ENCODE results near the gene NBDY. TPM values are rescaled to one million over a fixed set of nuclear protein-coding genes. Genes with fewer than 3 reads are reported as not detected.
"Not testable (repeated sequence)": the region's sequence is repeated elsewhere in the genome, so short reads cannot be mapped to it uniquely, and the experiment has no call there.

Gene NBDY
- total RNA-seq, 2 donors from 2014 or later, result 64.2 to 83.5 TPM

- H3K4me1 Mint-ChIP-seq; H3K36me3 Mint-ChIP-seq (ENCODE audit: low read depth); H3K9me3 Mint-ChIP-seq; H3K4me1 ChIP-seq (ENCODE audit: control insufficient read depth, insufficient read depth, low read length); H3K27ac ChIP-seq (ENCODE audit: low read depth, low read length); H3K36me3 ChIP-seq (ENCODE audit: control insufficient read depth, insufficient read depth, low read length); H3K27ac Mint-ChIP-seq; H3K9ac ChIP-seq (ENCODE audit: extremely low read depth, low read length, poor library complexity, severe bottlenecking); H3K4me3 Mint-ChIP-seq; H3K27me3 ChIP-seq (ENCODE audit: control insufficient read depth, insufficient read depth, low read length, poor library complexity, severe bottlenecking); H3K9me3 ChIP-seq (ENCODE audit: control insufficient read depth, low read length); H3K4me3 ChIP-seq (ENCODE audit: low read length); H3K27me3 Mint-ChIP-seq (ENCODE audit: insufficient read depth); DNase-seq: not testable (repeated sequence)
- no CpG with 5 or more reads among the region's 24 CpGs for WGBS, 2 experiments (ENCODE audit: insufficient coverage in 1 of 2, insufficient read length in 1 of 2)
Measured at GRCh38 chrX:56773522-56774060, 44.5 kb downstream of the NBDY start.

DNA sequence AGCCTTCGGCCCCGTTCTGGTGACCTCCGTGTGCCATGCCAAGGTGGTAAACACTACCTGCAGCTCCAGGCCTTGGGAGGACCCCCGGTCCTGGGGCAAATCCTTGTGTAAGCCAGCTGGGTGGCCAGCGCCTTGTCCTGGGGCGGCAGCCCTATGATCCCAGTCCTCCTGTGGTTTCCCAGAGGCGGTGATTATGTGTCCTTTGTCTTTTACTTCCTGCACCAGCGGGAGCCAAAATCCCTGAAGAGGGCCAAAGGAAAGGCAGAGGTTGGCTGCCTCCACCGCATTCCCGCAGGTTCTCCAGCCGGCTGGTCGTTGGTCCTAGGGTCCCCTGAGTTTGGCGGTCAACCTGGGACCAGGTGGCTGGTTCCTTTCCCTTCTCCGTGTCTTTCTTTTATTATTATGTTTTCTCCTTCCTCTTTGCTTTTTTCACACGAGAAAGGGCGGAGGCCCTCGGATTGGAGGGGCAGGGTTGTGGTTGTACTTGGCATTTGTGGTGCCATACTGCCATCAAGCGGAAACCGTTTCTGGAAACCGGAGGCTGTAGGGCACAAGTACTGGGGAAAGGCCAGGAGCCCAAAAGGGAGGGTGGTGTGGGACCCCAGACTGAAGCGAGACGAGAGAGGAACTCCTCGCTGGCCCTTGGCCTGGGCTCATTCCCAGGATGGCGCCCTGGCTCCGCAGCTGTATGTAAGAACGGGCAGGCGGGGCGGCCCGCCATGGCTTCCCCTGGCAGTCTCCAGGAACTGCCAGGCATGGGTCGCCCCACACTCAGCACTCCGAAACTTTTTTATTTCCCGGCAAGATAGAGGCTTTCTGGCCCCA lies 49.3 kb downstream of the NBDY start:
- H3K4me1 ChIP-seq (ENCODE audit: control insufficient read depth, insufficient read depth, low read length); H3K27me3 Mint-ChIP-seq (ENCODE audit: insufficient read depth); H3K4me3 ChIP-seq (ENCODE audit: low read length); H3K36me3 ChIP-seq (ENCODE audit: control insufficient read depth, insufficient read depth, low read length); DNase-seq; H3K9me3 ChIP-seq (ENCODE audit: control insufficient read depth, low read length); H3K9ac ChIP-seq (ENCODE audit: extremely low read depth, low read length, poor library complexity, severe bottlenecking); H3K4me3 Mint-ChIP-seq; H3K27ac ChIP-seq (ENCODE audit: low read depth, low read length); H3K36me3 Mint-ChIP-seq (ENCODE audit: low read depth); H3K27ac Mint-ChIP-seq; H3K4me1 Mint-ChIP-seq; H3K27me3 ChIP-seq (ENCODE audit: control insufficient read depth, insufficient read depth, low read length, poor library complexity, severe bottlenecking): not testable (repeated sequence)
- no CpG with 5 or more reads among the region's 32 CpGs for WGBS, 2 experiments (ENCODE audit: insufficient coverage in 1 of 2, insufficient read length in 1 of 2)
- peaks cover 22% of the 10 kb centered on the region for H3K9me3 Mint-ChIP-seq

GRCh38 chrX:56778924-56779468 lies 50.0 kb downstream of the NBDY start:
- not testable (repeated sequence) for H3K4me1 ChIP-seq (ENCODE audit: control insufficient read depth, insufficient read depth, low read length); H3K4me1 Mint-ChIP-seq; H3K9ac ChIP-seq (ENCODE audit: extremely low read depth, low read length, poor library complexity, severe bottlenecking); H3K9me3 ChIP-seq (ENCODE audit: control insufficient read depth, low read length); H3K36me3 Mint-ChIP-seq (ENCODE audit: low read depth); DNase-seq; H3K4me3 ChIP-seq (ENCODE audit: low read length); H3K27ac ChIP-seq (ENCODE audit: low read depth, low read length); H3K36me3 ChIP-seq (ENCODE audit: control insufficient read depth, insufficient read depth, low read length); H3K27me3 ChIP-seq (ENCODE audit: control insufficient read depth, insufficient read depth, low read length, poor library complexity, severe bottlenecking); H3K27ac Mint-ChIP-seq; H3K27me3 Mint-ChIP-seq (ENCODE audit: insufficient read depth); H3K4me3 Mint-ChIP-seq
- peaks cover 28% of the 10 kb centered on the region for H3K9me3 Mint-ChIP-seq
- WGBS, 2 experiments (ENCODE audit: insufficient coverage in 1 of 2, insufficient read length in 1 of 2), result no CpG with 5 or more reads among the region's 24 CpGs

DNA sequence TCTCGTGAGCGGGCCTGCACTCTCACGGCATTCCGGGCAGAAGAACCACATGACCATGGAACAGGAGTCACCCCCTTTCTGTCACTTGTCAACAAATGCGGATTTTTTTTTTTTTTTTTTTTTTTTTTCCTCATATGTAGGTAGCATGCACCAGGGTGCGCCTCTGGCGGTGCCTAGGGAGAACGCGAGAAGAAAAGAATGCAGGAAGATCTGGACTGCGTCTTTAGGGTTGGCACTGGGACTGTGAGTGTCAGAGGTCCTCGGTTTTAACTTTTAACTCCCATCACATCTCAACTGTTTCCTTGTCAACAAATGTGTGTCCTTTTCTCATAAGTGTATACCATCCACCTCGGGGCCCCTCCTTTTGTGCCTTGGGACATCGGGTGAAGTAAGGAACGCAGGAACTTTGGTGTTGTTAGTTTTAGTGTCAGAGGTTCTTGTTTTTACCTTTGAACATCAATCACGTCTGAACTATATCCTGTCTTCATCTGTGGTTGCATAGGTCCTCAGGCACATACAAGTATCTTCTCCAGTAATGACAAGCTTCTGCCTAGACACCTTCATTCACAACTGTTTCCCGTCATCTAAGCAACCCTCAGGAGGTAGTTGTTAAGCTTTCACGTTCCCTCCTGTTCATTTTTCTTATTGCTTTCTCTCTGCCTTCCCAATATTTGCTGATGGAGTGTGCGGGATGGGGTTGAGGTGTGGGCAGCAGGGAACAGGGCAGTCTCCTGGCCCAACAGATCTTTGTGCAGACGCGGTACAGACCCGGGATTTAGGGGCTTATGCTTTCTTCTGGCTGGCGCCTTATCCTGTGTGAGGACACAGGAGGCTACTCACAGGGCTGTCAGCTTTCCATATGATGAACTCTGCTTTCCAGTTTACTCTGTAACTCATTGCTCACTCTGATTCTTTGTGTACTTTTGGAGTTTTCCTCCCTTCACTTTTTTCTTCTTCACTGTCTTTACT lies 51.9 kb downstream of the NBDY start:
- not testable (repeated sequence) for H3K27ac ChIP-seq (ENCODE audit: low read depth, low read length); H3K4me3 Mint-ChIP-seq; H3K4me3 ChIP-seq (ENCODE audit: low read length); H3K36me3 ChIP-seq (ENCODE audit: control insufficient read depth, insufficient read depth, low read length); H3K27me3 Mint-ChIP-seq (ENCODE audit: insufficient read depth); H3K4me1 Mint-ChIP-seq; H3K4me1 ChIP-seq (ENCODE audit: control insufficient read depth, insufficient read depth, low read length); H3K9me3 ChIP-seq (ENCODE audit: control insufficient read depth, low read length); DNase-seq; H3K36me3 Mint-ChIP-seq (ENCODE audit: low read depth); H3K27ac Mint-ChIP-seq; H3K27me3 ChIP-seq (ENCODE audit: control insufficient read depth, insufficient read depth, low read length, poor library complexity, severe bottlenecking); H3K9ac ChIP-seq (ENCODE audit: extremely low read depth, low read length, poor library complexity, severe bottlenecking)
- WGBS, 2 experiments (ENCODE audit: insufficient coverage in 1 of 2, insufficient read length in 1 of 2), result 90 to 96% methylated on average over 4 to 9 of the region's 22 CpGs
- peaks cover 47% of the 10 kb centered on the region for H3K9me3 Mint-ChIP-seq
